ENCODE measurements around the gene MYL3.

GRCh38 chr3:46904303-46905212 lies 41.3 kb upstream of the MYL3 start:
- TF ChIP-seq CTCF (IDR thresholded peaks at IDR 0.05) (no peak), POLR2A (IDR thresholded peaks at IDR 0.05) (no peak)
